HG03575 (cell line): Measurements from ENCODE around the gene CSRNP3.

ENCODE experiments used
- ATAC-seq: cut with Tn5 transposase; IDR thresholded peaks from one replicate; pipeline ENCODE4 v1.9.1; 2021; ENCODE audit not compliant: unreplicated experiment, insufficient number of reproducible peaks, low FRiP score; ENCODE audit errors: extremely low read depth

CSRNP3 gene

GRCh38 chr2:165469417-165469816 lies at the start of gene CSRNP3:
Gene CSRNP3 (plus strand): TSS chr2:165469698. CDS start chr2:165595066, 125,368 bp downstream.
- ATAC-seq, result no peak

- ATAC-seq, result no peak
Observed at GRCh38 chr2:165420231-165420630, 49.3 kb upstream of the CSRNP3 start.

GRCh38 chr2:165423081-165423480 lies 46.4 kb upstream of the CSRNP3 start:
- no peak for ATAC-seq

GRCh38 chr2:165425556-165425955 lies 43.9 kb upstream of the CSRNP3 start:
- no peak for ATAC-seq

GRCh38 chr2:165427686-165428085 lies 41.8 kb upstream of the CSRNP3 start:
- no peak for ATAC-seq

GRCh38 chr2:165428926-165429325 lies 40.6 kb upstream of the CSRNP3 start:
- ATAC-seq, result no peak

GRCh38 chr2:165431014-165431413 lies 38.5 kb upstream of the CSRNP3 start:
- ATAC-seq, result no peak

- ATAC-seq, result no peak
Observed at GRCh38 chr2:165432234-165432966, 37.1 kb upstream of the CSRNP3 start.

- ATAC-seq, result no peak
Observed at GRCh38 chr2:165434865-165435496, 34.5 kb upstream of the CSRNP3 start.

- ATAC-seq, result no peak
Observed at GRCh38 chr2:165435611-165436010, 33.9 kb upstream of the CSRNP3 start.

GRCh38 chr2:165436559-165436958 lies 32.9 kb upstream of the CSRNP3 start:
- no peak for ATAC-seq

GRCh38 chr2:165440367-165440766 lies 29.1 kb upstream of the CSRNP3 start:
- no peak for ATAC-seq

GRCh38 chr2:165443511-165443910 lies 26.0 kb upstream of the CSRNP3 start:
- no peak for ATAC-seq

GRCh38 chr2:165448406-165448805 lies 21.1 kb upstream of the CSRNP3 start:
- no peak for ATAC-seq

GRCh38 chr2:165450156-165450555 lies 19.3 kb upstream of the CSRNP3 start:
- ATAC-seq, result no peak

GRCh38 chr2:165452327-165452726 lies 17.2 kb upstream of the CSRNP3 start:
- ATAC-seq, result no peak

- no peak for ATAC-seq
Observed at GRCh38 chr2:165453561-165454094, 15.9 kb upstream of the CSRNP3 start.

- no peak for ATAC-seq
Observed at GRCh38 chr2:165454905-165455304, 14.6 kb upstream of the CSRNP3 start.

GRCh38 chr2:165456027-165456426 lies 13.5 kb upstream of the CSRNP3 start:
- ATAC-seq, result no peak

- ATAC-seq, result no peak
Observed at GRCh38 chr2:165462443-165462842, 7.1 kb upstream of the CSRNP3 start.
